ENCODE data around the gene TTLL6.
"Not testable (repeated sequence)": the region's sequence is repeated elsewhere in the genome, so short reads cannot be mapped to it uniquely, and the experiment has no call there.

TTLL6 gene

GRCh38 chr17:48814504-48814903 is 2.5 kb downstream of the TTLL6 start:
- DNase-seq = peak; percentile 24 to 38 (median 26)

GRCh38 chr17:48812001-48812400 is 5.0 kb downstream of the TTLL6 start:
- no peak for DNase-seq

GRCh38 chr17:48809182-48809581 is 7.8 kb downstream of the TTLL6 start:
- no peak for DNase-seq

- DNase-seq = peak; percentile 29 to 51 (median 46)
Observed at GRCh38 chr17:48804936-48805411, 12.1 kb downstream of the TTLL6 start.

GRCh38 chr17:48800626-48801217 is 16.3 kb downstream of the TTLL6 start:
- DNase-seq = no peak

- DNase-seq = no peak
Observed at GRCh38 chr17:48799069-48799723, 17.8 kb downstream of the TTLL6 start.

- DNase-seq = not testable (repeated sequence)
Observed at GRCh38 chr17:48796163-48796522, 20.9 kb downstream of the TTLL6 start.

- no peak for DNase-seq
Observed at GRCh38 chr17:48795444-48796162, 21.4 kb downstream of the TTLL6 start.

GRCh38 chr17:48792033-48792798 is 24.8 kb downstream of the TTLL6 start:
- DNase-seq = no peak

GRCh38 chr17:48791128-48792032 is 25.6 kb downstream of the TTLL6 start:
- no peak for DNase-seq

- DNase-seq = no peak
Observed at GRCh38 chr17:48790607-48791127, 26.4 kb downstream of the TTLL6 start.

- DNase-seq = no peak
Observed at GRCh38 chr17:48787828-48788227, 29.2 kb downstream of the TTLL6 start.

- DNase-seq = no peak
Observed at GRCh38 chr17:48779421-48779820, 37.6 kb downstream of the TTLL6 start.

- DNase-seq = no peak
Observed at GRCh38 chr17:48776602-48777001, 40.4 kb downstream of the TTLL6 start.

- no peak for DNase-seq
Observed at GRCh38 chr17:48773245-48773644, 43.8 kb downstream of the TTLL6 start.

- DNase-seq = no peak
Observed at GRCh38 chr17:48770954-48771353, 46.1 kb downstream of the TTLL6 start.

- DNase-seq = no peak
Observed at GRCh38 chr17:48769009-48769675, 47.9 kb downstream of the TTLL6 start.

- DNase-seq = no peak
Observed at GRCh38 chr17:48767263-48767774, 49.7 kb downstream of the TTLL6 start.

- DNase-seq = no peak
Observed at GRCh38 chr17:48761114-48761513, 55.9 kb downstream of the TTLL6 start.

- no peak for DNase-seq
Observed at GRCh38 chr17:48760411-48760810, 56.6 kb downstream of the TTLL6 start.

- no peak for DNase-seq
Observed at GRCh38 chr17:48759288-48759687, 57.7 kb downstream of the TTLL6 start.
